ENCODE results near the gene GART.
"Not testable (repeated sequence)": the region's sequence is repeated elsewhere in the genome, so short reads cannot be mapped to it uniquely, and the experiment has no call there.

Gene GART

DNA sequence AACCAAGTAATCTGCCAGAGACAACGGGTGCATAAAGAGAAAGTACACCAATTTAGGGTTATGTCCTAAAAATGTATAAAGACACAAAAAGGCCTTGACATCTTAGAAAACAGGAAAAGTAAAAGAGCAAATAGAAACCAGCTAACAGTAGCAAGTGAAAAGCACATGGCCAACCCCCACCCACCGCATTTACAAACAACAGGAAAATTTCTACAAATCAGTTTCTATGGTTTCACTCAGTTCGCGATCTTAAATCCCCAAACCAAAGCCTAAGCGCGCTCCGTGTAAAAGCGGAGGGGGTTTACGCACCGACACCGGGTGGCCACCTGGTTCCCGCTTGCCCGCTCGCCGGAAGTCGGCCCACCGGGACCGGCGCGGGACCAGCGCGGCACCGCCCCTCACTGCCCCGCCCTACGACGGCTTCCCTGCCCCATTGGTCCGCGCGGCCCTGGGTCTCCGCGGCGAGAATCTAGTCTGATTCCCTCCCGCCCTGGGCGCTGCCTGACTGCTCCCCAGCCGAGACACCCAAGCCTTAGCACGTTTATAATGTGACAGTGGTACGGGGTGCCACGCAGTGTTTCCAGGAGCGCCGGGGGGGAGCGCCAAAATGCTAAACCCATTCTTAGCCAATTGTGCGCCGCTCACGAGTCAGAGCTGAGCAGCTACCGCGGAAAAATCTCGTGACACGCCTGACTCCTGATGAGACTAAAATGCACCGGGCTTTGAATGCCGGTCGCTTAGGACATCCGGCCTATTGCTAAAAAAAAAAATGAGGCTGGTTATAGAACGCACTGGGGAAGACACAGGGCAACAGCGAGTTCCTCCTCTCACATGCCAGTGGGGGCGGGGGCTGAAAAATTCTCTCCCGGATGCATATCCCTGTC is at the start of gene GART:
TSS of gene GART (minus strand) at position 362 of the 884 bp plus-strand sequence. CDS start 2,802 bp downstream, outside the sequence.
- peak; percentile 89 for DNase-seq

- DNase-seq, result peak; percentile 82
These were observed 46.8 kb upstream of the GART start, which contains the start of gene DONSON for GRCh38 chr21:33588485-33589335. Gene DONSON, minus strand, starts transcription at chr21:33588684. Its CDS starts 43 bp downstream, at chr21:33588641.

DNA sequence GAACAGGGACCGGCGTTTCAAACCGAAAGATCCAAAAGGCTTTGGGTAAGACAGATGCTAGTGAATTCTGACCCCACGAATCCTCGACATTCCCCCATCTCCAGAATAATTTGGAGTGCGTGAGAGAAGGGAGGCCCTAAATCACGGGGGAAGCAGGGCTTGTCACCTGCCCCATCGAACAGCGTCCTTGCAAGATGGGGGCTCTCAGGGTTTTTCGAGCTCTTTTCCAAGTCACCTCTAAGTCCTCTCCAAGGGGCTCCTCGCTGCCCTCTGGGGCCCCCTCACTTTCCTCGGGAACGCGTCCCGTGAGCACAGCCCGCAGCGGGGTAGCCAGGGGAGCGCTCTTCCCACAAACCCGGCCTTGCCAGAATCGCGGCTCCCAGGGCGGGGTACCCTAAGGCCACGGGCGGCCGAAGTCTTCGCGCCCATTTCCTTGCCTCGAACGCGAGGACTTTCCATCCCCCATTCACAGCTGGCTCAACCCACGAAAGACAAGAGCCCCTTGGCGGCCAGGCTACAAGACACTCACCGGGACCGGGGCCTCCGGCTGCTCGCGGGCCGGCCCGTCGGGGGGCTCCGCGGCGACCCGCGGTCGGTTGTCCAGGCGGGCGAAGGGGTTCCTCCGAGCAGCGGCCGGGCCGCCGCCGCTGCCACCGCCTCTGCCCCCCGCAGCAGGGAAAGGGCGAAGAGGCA is 46.0 kb upstream of the GART start:
- DNase-seq, result peak; percentile 20

- no peak for DNase-seq
These were observed 45.0 kb upstream of the GART start for GRCh38 chr21:33586927-33587326.

- no peak for DNase-seq
These were observed 42.5 kb upstream of the GART start for GRCh38 chr21:33584455-33584854.

DNA sequence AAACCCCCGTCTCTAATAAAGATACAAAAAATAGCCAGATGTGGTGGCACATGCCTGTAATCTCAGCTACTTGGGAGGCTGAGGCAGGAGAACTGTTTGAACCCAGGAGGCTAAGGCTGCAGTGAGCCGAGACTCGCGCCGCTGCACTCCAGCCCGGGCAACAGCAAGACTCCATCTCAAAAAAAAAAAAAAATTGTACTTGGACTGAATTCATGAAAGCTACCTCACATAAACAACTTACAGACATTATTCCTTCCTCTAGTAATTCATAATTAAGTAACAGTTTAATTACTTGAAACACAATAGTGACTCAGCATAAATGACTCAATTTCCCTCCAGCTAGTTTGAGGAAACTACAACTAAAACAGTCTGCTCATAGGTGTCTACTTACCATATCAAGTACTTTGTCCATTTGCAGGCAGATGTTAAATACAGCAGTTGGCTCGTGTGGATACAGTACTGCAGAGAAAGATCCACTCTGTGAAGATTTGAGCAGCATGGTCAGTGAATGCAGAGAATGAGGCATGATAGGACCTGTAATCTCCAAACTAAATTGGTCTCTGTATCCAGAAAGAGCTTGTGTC is 37.1 kb upstream of the GART start:
- no peak for DNase-seq

- no peak for DNase-seq
These were observed 36.3 kb upstream of the GART start for GRCh38 chr21:33578214-33578613.

DNA sequence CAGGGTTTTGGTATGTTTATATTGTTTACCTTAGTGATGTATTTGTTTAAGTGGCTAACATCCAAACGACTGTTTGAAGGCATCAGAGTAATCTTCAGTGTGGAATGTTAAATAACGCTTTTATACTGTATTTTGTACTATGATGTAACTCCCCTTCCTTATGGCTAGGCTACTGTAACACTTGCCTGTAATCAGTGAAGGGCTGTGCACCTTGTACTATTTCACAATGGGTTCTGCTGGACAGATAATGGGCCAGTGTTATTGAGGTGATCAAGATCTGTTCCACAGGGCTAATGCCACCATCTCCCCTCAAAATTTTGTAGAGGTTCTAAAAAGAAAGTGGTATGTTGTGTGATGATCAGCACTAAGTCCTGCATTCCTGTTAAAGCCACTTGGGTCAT is 34.8 kb upstream of the GART start:
- DNase-seq, result not testable (repeated sequence)

- DNase-seq, result no peak
These were observed 30.4 kb upstream of the GART start for GRCh38 chr21:33572350-33572749.

DNA sequence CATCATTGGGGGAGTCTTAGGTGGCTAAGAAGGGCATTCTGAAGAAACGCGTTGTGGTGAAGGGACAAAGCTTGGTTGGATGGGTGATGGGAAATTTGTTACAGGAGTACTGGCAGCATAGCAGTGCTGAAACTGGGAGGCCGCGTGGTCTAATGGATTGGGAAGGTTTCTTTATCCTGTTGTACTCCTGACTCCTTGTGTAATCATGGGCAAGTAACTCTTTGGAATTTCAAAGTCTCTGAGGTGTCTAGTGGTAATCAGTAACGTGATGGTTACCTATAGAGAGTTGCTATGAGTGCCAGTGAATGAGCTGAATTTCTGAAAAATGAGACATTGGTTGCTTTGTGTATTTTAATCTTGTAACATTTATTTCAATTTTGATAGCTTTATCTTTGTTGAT is 28.1 kb upstream of the GART start:
- no peak for DNase-seq

DNA sequence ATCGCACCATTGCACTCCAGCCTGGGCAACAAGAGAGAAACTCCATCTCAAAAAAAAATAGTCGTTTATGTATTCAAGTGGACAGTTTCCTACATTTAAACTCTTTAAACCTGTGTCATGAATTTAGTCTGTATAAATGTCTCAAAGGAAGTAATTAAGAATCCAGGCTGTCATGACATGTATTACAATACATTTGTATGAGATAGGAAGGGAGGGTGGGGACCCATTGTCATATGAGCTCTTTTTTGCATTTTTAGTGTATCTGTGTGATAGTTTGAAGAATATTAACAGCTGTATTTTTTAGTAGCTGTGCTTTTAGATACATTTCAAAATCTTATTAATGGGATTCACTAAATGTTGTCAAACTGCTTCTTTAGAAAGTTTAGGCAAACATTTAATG is 26.5 kb upstream of the GART start:
- no peak for DNase-seq

GRCh38 chr21:33567914-33568313 is 26.0 kb upstream of the GART start:
- no peak for DNase-seq

- no peak for DNase-seq
These were observed 24.6 kb upstream of the GART start for GRCh38 chr21:33566514-33566913.

DNA sequence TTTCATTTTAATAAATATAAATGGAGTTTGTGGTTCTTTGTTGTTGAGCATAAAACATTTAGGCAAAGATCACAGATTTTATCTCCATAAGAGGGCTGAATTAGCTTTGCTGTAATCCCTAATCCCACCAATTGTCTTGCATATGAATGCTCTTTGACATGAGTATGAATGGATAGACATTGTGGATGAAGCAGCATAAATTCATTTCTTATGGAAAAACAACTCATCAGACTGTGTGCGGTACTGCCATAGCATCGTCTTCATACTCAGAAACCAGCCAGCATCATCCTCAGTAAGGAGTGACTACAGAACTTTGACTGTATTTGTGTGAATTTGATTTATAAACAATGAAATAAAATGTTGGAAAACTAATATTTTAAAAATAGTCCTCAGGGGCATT is 20.5 kb upstream of the GART start:
- no peak for DNase-seq

DNA sequence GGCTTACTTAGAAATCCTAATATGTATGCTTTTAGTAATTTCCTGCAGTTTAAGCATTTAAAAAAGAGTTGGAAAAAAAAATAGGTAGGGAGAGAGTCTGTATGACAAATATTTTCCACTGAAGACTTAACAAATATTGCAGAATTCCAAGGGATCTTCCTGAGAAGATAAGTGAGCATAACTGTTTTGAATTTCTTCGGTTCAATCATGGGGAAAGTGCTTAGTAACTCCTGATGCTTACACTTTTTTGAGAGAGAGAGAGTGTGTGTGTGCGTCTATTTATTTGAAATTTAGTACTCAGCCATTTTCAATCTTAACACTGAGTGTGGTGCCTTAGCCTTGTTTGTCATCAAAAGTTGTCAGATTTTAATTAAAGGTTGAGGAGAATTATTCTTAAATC is 19.5 kb upstream of the GART start:
- DNase-seq, result no peak

- DNase-seq, result no peak
These were observed 19.0 kb upstream of the GART start for GRCh38 chr21:33560965-33561364.

DNA sequence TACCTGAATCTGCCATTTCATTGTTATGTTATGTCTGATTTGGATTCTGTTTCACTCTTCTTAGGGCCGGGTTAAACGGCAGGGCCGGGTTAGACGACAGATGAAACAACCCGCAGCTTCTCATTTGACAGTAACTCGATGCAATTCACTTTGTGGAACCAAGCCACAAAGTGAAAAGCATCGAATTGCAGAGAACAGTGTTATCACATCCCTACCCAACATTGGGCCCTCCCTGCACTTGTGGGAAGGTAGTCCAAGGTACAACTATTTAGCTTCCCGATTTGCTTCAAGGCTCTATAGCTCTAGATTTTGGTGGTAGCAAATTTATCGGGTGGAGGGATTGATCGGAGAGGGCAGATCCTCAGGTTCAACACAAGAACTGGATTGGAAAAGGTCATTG is 17.9 kb upstream of the GART start:
- DNase-seq, result no peak

DNA sequence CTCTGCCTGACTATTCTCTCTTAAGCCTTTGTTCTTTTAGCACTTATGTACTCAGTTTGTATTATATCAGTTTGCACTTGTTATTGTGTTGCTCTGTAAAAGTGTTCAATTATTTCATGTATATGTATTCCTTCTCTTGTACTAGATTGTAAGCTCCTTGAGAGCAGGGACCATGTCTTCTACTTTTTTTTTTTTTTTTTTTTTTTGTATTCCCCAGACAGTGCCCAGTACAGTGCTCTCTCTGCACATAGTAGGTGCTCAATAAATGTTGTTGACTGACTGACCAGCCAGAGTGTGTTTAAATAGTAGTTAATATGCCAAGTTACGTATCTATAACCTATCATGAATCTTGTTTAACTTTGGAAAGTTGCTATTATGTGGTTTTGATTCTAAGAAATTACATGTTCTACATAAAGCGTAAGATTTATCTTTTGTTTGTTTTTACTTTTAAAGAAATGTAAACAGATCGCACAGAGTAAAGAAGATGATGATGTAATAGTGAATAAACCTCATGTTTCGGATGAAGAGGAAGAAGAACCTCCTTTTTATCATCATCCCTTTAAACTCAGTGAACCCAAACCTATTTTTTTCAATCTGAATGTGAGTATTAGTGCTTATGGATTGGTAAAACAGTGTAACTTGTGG is 17.0 kb upstream of the GART start:
- DNase-seq, result no peak

DNA sequence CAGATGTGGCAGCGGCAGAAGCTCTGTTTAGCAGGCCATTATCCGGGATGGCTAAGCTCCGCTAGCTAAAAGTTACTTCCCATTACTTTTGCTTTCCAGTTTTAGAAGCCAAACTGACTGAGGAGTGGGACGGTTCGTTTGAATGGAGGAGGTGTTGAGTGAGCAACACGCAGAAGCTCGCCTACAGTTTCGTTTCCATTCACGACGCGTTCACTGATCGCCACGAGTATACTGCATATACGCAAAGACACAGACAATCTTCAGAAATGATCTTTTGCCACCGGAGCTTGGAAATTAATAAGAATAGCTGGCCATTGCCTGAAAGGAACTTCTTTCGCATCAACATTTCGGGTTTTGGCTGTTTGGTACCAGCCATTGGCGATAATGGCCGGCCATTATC is 15.5 kb upstream of the GART start:
- DNase-seq, result no peak

DNA sequence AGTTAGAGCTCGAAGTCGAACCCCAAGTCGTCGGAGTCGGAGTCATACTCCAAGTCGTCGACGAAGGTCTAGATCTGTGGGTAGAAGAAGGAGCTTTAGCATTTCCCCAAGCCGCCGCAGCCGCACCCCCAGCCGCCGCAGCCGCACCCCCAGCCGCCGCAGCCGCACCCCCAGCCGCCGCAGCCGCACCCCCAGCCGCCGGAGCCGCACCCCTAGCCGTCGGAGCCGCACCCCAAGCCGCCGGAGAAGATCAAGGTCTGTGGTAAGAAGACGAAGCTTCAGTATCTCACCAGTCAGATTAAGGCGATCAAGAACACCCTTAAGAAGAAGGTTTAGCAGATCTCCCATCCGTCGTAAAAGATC is 13.0 kb upstream of the GART start:
- no peak for DNase-seq

DNA sequence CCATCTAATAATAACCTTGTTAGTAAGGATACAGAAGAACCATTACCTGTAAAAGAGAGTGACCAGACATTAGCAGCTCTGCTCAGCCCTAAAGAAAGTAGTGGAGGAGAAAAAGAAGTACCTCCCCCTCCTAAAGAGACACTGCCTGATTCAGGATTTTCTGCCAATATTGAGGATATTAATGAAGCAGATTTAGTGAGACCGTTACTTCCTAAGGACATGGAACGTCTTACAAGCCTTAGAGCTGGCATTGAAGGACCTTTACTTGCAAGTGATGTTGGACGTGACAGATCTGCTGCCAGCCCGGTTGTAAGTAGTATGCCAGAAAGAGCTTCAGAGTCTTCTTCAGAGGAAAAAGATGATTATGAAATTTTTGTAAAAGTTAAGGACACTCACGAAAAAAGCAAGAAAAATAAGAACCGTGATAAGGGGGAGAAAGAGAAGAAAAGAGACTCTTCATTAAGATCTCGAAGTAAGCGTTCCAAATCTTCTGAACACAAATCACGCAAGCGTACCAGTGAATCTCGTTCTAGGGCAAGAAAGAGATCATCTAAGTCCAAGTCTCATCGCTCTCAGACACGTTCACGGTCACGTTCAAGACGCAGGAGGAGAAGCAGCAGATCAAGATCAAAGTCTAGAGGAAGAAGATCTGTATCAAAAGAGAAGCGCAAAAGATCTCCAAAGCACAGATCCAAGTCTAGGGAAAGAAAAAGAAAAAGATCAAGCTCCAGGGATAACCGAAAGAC is 12.5 kb upstream of the GART start:
- DNase-seq, result no peak
